HepG2 (cell line): ENCODE measurements around the gene KCNAB2. TPM values are rescaled to one million over a fixed set of nuclear protein-coding genes. Genes with fewer than 3 reads are reported as not detected.
A peak's percentile ranks its signal among the peaks of the same experiment; 100 is the strongest.

Source experiments
- ATAC-seq: fragments of 200-7000 bp; cut with Tn5 transposase; 3 replicates; pipeline ENCODE4 v1.9.1; 2020; ENCODE audit warnings: mild to moderate bottlenecking, moderate library complexity
- BruUV-seq: library from RNA; stranded (reverse); fragments of 400-500 nt; replicated peaks from 2 replicates; lab custom pipeline; 2021; lab: Mats Ljungman, UMichigan
- CTCF ChIA-PET: fragments of 300-600 bp; formaldehyde crosslinking; extraction: SDS; loops from one replicate; lab custom pipeline; 2021; ENCODE audit warnings: low total read pairs, inconsistent platforms, low intra/inter-chr PET ratio; lab: Yijun Ruan, JAX
- POLR2A ChIA-PET: fragments of 350-600 bp; sonication (Branson Sonifier 250); formaldehyde crosslinking; loops from one replicate; lab custom pipeline; 2020; ENCODE audit warnings: antibody characterized with exemption, inconsistent platforms; lab: Yijun Ruan, JAX
- DNase-seq: peaks from one replicate; pipeline ENCODE4 v3.0.0-alpha.2; 2015; ENCODE audit warnings: low spot score
- FAIRE-seq: peaks from 3 replicates; lab custom pipeline; 2011; peaks lifted over from hg19 to GRCh38; lab: Jason Lieb, UNC
- H2AFZ ChIP-seq: one replicate; pipeline ENCODE4 v1.6.1; 2011; ENCODE audit warnings: low read length, inconsistent platforms
- H3K27ac ChIP-seq: fragments of 300-600 bp; 3 replicates; pipeline ENCODE4 v1.8.0; 2011; ENCODE audit warnings: mixed run types, mild to moderate bottlenecking, mixed read lengths, low read length, inconsistent platforms; ENCODE audit not compliant: insufficient read depth; ENCODE audit errors: extremely low read length
- H3K27me3 ChIP-seq, 2 experiments: fragments of 200-600 bp in 1 of 2; 2 replicates in 1 of 2; 3 replicates in 1 of 2; pipeline versions ENCODE4 v1.6.0 to v1.8.0; 2011; ENCODE audit warnings: low read length in 2 of 2, mild to moderate bottlenecking in 2 of 2, moderate library complexity in 2 of 2, inconsistent platforms in 1 of 2; ENCODE audit not compliant: insufficient read depth in 2 of 2, control insufficient read depth in 1 of 2
- H3K36me3 ChIP-seq, 2 experiments: fragments of 200-600 bp in 1 of 2; replicated peaks in 1 of 2; 2 replicates in 1 of 2; 3 replicates in 1 of 2; pipeline versions ENCODE4 v1.5.1 to v1.8.0; 2011; ENCODE audit warnings: low read length in 2 of 2, inconsistent platforms in 1 of 2; ENCODE audit not compliant: insufficient read depth in 2 of 2, control insufficient read depth in 1 of 2
- H3K4me1 ChIP-seq: 2 replicates; pipeline ENCODE4 v1.5.1; 2012; ENCODE audit warnings: low read length, inconsistent platforms; ENCODE audit not compliant: insufficient read depth
- H3K4me2 ChIP-seq: 2 replicates; pipeline ENCODE4 v1.6.0; 2011; ENCODE audit warnings: low read depth, low read length, inconsistent platforms
- H3K4me3 ChIP-seq, 3 experiments: fragments of 200-600 bp in 1 of 3; sonication (generic), shearing (Covaris generic) in 1 of 3; replicated peaks in 1 of 3; 2 replicates each; pipeline ENCODE4 v1.5.1; 2011 to 2016; ENCODE audit warnings: low read length in 3 of 3, inconsistent platforms in 2 of 3, low read depth in 2 of 3, mild to moderate bottlenecking in 2 of 3, control low read depth in 1 of 3, mixed read lengths in 1 of 3; ENCODE audit not compliant: insufficient read depth in 1 of 3
- H3K79me2 ChIP-seq: one replicate; pipeline ENCODE4 v1.6.1; 2011; ENCODE audit warnings: low read length, inconsistent platforms; ENCODE audit not compliant: insufficient read depth
- H3K9ac ChIP-seq: 2 replicates; pipeline ENCODE4 v1.6.0; 2011; ENCODE audit warnings: mild to moderate bottlenecking, low read depth, low read length, inconsistent platforms; ENCODE audit not compliant: insufficient read depth
- H3K9me3 ChIP-seq: 2 replicates; pipeline ENCODE4 v1.5.1; 2012; ENCODE audit warnings: mild to moderate bottlenecking, low read length
- H4K20me1 ChIP-seq: 2 replicates; pipeline ENCODE4 v1.6.0; 2011; ENCODE audit warnings: inconsistent platforms, mild to moderate bottlenecking, low read length, moderate library complexity; ENCODE audit not compliant: insufficient read depth
- HOXA9 ChIP-seq: sonication (generic); formaldehyde crosslinking; IDR thresholded peaks from 2 replicates; pipeline ENCODE4 v1.8.1; 2022; ENCODE audit warnings: missing genetic modification reagents, mild to moderate bottlenecking, moderate library complexity, borderline replicate concordance
- MIER2 ChIP-seq: IDR thresholded peaks from 2 replicates; pipeline ENCODE4 v1.6.1; 2016; ENCODE audit warnings: missing biosample characterization, missing genetic modification reagents
- ZNF788 ChIP-seq: sonication (generic); formaldehyde crosslinking; IDR thresholded peaks from 2 replicates; pipeline ENCODE4 v1.5.0; 2020; ENCODE audit warnings: mild to moderate bottlenecking, missing genetic modification reagents, borderline replicate concordance
- WGBS: methylation state at CpG from one replicate; pipeline ENCODE4 v1.1.6; 2017; ENCODE audit warnings: low lambda C conversion rate; 5-methylcytosine and 5-hydroxymethylcytosine counted together
- in situ Hi-C: cut with HindIII; loops from 2 replicates; pipeline ENCODE4 v1.10.0; 2017; ENCODE audit warnings: low pct_unique_long_range_greater_than_20kb; ENCODE audit not compliant: extremely low pct_ligation_motif_present
- intact Hi-C: fragments of 100-400 bp; cut with micrococcal nuclease; formaldehyde crosslinking; loops from one replicate; pipeline ENCODE4 v1.10.0; 2022; ENCODE audit not compliant: unreplicated experiment
- polyA plus RNA-seq, 8 experiments: library from polyadenylated mRNA; depleted of rRNA in 3 of 8; stranded (reverse) in 7 of 8; unstranded in 1 of 8; fragments of >200 nt; fragmentation: Illumina TruSeq in 4 of 8; extraction: Trizol in 4 of 8; gene quantifications; 2 replicates each; pipeline versions ENCODE4 v1.2.1 to v1.2.3, GENCODE V29; 2011 to 2016; ENCODE audit warnings: low read depth in 4 of 8, missing spikeins in 1 of 8, mixed read lengths in 1 of 8; ENCODE audit not compliant: insufficient read depth in 1 of 8
- total RNA-seq, 5 experiments: library from RNA; depleted of rRNA; stranded (reverse); fragments of >200 nt; fragmentation: Illumina TruSeq; extraction: Trizol; gene quantifications; 2 replicates each; pipeline ENCODE4 v1.2.3, GENCODE V29; 2016; ENCODE audit warnings: low read depth in 1 of 5
- TF ChIP-seq, protein P1 (sequence below): sonication (generic); formaldehyde crosslinking; IDR thresholded peaks from 2 replicates; pipeline ENCODE4 v1.4.0; 2020; ENCODE audit warnings: missing genetic modification reagents
- TF ChIP-seq, protein P2 (sequence below): sonication (generic); formaldehyde crosslinking; IDR thresholded peaks from 2 replicates; pipeline ENCODE4 v1.4.0; 2020; ENCODE audit warnings: missing genetic modification reagents
- TF ChIP-seq, protein P3 (sequence below): sonication (generic); IDR thresholded peaks from 2 replicates; pipeline ENCODE4 v1.6.1; 2016; ENCODE audit warnings: low read depth, borderline replicate concordance
- TF ChIP-seq, protein P4 (sequence below): sonication (generic); formaldehyde crosslinking; IDR thresholded peaks from 2 replicates; pipeline ENCODE4 v1.8.0; 2022; ENCODE audit warnings: mild to moderate bottlenecking, missing genetic modification reagents
- TF ChIP-seq, protein P5 (sequence below): sonication (generic); formaldehyde crosslinking; IDR thresholded peaks from 2 replicates; pipeline ENCODE4 v1.4.0; 2020; ENCODE audit warnings: missing genetic modification reagents

KCNAB2 gene
- total and polyA plus RNA-seq, 2 of the 13 experiments (the other 11 are each of a cell fraction or from before 2014, with no cell fraction given), result 6.2 to 8.8 TPM

DNA sequence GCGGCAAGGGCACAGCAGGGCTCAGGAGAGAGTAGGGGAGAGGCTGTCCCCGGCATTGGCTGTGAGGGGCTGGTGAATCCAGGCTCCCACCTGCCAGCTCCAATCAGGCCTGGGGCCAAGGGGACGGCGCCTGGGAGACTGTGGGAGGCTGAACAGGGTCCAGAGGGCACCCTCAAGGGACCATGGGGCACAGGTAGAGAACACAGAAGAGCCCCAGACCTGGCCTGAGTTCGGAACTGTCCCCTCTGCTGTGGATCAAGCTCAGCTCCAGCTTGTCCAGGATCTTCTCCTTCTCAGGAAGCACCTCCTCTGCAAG is 67.0 kb downstream of the KCNAB2 start:
- no peak for FAIRE-seq
- BruUV-seq, result no TSS peak
- CTCF ChIA-PET, result no interaction called here

More for the DNA sequence above, 67.0 kb downstream of the KCNAB2 start:
- DNase-seq, result no peak
- no peak for TF ChIP-seq ZNF788
- TF ChIP-seq, protein P1, sequence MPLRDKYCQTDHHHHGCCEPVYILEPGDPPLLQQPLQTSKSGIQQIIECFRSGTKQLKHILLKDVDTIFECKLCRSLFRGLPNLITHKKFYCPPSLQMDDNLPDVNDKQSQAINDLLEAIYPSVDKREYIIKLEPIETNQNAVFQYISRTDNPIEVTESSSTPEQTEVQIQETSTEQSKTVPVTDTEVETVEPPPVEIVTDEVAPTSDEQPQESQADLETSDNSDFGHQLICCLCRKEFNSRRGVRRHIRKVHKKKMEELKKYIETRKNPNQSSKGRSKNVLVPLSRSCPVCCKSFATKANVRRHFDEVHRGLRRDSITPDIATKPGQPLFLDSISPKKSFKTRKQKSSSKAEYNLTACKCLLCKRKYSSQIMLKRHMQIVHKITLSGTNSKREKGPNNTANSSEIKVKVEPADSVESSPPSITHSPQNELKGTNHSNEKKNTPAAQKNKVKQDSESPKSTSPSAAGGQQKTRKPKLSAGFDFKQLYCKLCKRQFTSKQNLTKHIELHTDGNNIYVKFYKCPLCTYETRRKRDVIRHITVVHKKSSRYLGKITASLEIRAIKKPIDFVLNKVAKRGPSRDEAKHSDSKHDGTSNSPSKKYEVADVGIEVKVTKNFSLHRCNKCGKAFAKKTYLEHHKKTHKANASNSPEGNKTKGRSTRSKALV (CRISPR knock-in tag), result no peak
- TF ChIP-seq, protein P2, sequence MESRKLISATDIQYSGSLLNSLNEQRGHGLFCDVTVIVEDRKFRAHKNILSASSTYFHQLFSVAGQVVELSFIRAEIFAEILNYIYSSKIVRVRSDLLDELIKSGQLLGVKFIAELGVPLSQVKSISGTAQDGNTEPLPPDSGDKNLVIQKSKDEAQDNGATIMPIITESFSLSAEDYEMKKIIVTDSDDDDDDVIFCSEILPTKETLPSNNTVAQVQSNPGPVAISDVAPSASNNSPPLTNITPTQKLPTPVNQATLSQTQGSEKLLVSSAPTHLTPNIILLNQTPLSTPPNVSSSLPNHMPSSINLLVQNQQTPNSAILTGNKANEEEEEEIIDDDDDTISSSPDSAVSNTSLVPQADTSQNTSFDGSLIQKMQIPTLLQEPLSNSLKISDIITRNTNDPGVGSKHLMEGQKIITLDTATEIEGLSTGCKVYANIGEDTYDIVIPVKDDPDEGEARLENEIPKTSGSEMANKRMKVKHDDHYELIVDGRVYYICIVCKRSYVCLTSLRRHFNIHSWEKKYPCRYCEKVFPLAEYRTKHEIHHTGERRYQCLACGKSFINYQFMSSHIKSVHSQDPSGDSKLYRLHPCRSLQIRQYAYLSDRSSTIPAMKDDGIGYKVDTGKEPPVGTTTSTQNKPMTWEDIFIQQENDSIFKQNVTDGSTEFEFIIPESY, result no peak
- TF ChIP-seq, protein P3, sequence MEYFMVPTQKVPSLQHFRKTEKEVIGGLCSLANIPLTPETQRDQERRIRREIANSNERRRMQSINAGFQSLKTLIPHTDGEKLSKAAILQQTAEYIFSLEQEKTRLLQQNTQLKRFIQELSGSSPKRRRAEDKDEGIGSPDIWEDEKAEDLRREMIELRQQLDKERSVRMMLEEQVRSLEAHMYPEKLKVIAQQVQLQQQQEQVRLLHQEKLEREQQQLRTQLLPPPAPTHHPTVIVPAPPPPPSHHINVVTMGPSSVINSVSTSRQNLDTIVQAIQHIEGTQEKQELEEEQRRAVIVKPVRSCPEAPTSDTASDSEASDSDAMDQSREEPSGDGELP, result no peak
- no peak for TF ChIP-seq MIER2 (CRISPR knock-in tag)
- TF ChIP-seq, protein P4, sequence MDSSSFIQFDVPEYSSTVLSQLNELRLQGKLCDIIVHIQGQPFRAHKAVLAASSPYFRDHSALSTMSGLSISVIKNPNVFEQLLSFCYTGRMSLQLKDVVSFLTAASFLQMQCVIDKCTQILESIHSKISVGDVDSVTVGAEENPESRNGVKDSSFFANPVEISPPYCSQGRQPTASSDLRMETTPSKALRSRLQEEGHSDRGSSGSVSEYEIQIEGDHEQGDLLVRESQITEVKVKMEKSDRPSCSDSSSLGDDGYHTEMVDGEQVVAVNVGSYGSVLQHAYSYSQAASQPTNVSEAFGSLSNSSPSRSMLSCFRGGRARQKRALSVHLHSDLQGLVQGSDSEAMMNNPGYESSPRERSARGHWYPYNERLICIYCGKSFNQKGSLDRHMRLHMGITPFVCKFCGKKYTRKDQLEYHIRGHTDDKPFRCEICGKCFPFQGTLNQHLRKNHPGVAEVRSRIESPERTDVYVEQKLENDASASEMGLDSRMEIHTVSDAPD (CRISPR knock-in tag), result no peak
- TF ChIP-seq, protein P5, sequence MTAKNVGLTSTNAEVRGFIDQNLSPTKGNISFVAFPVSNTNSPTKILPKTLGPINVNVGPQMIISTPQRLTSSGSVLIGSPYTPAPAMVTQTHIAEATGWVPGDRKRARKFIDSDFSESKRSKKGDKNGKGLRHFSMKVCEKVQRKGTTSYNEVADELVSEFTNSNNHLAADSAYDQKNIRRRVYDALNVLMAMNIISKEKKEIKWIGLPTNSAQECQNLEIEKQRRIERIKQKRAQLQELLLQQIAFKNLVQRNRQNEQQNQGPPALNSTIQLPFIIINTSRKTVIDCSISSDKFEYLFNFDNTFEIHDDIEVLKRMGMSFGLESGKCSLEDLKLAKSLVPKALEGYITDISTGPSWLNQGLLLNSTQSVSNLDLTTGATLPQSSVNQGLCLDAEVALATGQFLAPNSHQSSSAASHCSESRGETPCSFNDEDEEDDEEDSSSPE (CRISPR knock-in tag), result no peak
- TF ChIP-seq HOXA9 (CRISPR knock-in tag), result no peak
- TF ChIP-seq, all 625 proteins: peak for 0
- ATAC-seq, result peak; percentile 15; the same call in 1 of the 3 replicates
- no peak overlapping the region for H3K4me3 ChIP-seq
- H3K36me3 ChIP-seq, result no peaks in the 10 kb centered on the region
- H3K27me3 ChIP-seq, result peaks cover 6 to 49% of the 10 kb centered on the region in 2 experiments
- intact Hi-C loops (no loop called here), in situ Hi-C loops (loop anchor here (5.0 kb wide), 1 partner anchor 60 kb away; no protein-coding TSS in a partner anchor)
- 0 out of 2 replicates have a peak, but pooled peaks cover 2% of the 10 kb centered on the region for H4K20me1 ChIP-seq
- H3K4me1 ChIP-seq, result no peaks in the 10 kb centered on the region
- no peaks in the 10 kb centered on the region for H3K9me3 ChIP-seq
- no peak overlapping the region for H3K4me2 ChIP-seq
- no peak overlapping the region for H3K27ac ChIP-seq
- H3K79me2 ChIP-seq, result no peaks in the 10 kb centered on the region
- 4% methylated on average over 5 of the region's 5 CpGs for WGBS
- POLR2A ChIA-PET, result no interaction called here
- no peak overlapping the region for H2AFZ ChIP-seq
- no peak overlapping the region for H3K9ac ChIP-seq
